NCI-H1694 treated with DMSO at 0.1 percent for 48 hours (cell line): ENCODE measurements around the gene PLA2G4D.

ENCODE experiments used
- DNase-seq: peaks from one replicate; lab custom pipeline; 2025; lab: John Stamatoyannopoulos, UW

PLA2G4D gene

DNA sequence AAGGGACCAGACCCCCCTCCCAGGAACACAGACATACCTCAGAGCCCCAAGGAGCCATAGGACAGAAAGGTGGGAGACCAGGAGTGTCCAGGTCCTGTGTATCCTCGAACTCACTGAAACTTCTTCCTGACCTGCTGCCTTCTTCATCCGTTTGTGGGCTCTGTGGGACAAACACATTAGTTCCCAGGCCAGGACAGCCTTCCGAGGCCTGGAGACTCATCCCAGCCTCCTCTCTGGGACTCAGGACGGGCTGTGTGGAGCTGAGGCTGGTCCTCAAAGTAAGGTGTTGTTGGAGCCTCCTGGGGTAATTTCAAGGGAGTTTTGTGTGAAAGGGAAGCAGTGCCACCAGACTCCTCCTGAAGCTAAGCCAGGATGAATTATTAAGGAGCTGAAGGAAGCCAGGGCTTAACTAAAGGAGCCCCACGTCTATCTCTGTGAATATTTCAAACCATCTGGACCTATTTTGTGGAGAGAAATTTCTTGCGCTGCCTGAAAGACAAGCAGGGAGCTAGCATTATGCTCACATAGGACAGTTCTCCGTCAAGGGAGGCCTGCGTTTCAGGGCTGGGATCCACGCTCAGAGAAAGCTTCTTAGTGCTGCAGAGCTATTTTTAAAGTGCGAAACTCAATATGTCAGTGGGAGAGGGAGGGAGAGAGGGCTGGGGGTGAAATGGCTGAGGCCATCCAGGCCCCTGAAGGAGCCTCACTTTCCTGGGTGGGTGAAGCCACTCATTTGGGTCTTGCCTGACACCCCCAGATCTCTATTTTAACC is 43.7 kb downstream of the PLA2G4D start:
- DNase-seq = no peak

DNA sequence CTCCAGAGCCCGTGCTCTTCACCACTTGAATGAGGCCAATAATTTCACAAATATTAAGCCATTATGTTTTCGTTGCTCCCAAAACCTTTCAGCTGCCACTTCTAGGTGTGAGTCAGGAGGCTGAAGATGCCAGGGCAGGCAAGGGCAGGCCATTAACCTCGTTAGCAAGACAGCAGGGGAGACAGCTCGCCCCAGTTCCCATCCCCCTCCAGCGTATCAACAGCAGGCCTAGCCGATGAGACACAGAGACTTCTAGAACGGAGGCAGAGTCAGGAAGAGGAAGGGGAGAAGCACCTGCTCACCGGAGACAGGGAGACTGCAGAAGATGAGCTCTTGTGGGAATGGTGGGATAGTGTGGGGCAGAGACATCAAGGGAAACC is 45.6 kb downstream of the PLA2G4D start:
- no peak for DNase-seq

DNA sequence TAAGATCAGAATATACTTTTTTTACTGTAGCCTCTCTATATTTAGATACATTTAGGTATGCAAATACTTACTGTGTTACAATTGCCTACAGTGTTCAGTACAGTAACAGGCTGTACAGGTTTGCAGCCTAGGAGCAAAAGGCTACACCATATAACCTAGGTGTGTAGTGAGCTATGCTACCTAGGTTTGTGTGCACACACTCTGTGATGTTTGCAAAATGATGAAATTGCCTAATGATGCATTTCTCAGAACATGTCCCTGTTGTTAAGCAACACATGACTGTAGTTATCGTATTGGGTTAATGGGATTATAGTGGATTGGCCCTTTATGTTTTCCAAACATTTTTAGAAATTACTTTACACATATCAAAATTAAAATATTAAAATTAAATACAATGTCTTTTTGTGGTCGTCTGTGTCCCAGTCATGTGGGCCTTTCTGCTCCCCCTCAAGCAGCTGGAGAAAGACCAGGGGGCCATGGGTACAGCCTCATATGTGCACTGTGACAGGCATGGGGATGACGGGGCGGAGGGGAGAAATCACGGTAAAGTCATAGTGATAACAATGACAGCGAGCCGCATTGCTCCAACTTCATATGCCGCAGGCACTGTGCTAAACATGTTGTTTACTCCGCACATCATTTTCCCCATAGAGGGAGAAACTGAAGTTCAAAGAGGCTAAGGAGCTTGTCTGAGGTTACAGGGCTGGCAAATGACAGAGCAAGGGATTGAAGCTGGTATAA is 46.1 kb downstream of the PLA2G4D start:
- DNase-seq = no peak

DNA sequence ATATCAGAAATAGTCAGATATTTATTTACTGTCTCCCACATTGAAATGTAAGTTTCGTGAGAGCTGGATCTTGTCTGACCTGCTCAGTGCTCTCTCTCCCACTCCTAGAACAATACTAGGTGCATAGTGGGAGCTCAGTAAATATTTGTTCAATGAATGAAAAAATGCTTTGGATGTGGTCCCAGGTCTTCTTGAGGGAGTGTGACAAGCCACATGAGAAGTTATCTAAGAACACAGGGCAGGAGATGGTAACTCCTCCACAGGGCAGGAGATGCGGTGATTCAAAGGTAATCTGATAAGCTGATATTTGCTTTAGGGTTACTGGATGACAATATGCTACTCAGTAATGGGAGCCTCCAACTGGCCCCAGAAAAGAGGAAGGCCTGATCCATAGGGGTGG is 47.8 kb downstream of the PLA2G4D start:
- no peak for DNase-seq

DNA sequence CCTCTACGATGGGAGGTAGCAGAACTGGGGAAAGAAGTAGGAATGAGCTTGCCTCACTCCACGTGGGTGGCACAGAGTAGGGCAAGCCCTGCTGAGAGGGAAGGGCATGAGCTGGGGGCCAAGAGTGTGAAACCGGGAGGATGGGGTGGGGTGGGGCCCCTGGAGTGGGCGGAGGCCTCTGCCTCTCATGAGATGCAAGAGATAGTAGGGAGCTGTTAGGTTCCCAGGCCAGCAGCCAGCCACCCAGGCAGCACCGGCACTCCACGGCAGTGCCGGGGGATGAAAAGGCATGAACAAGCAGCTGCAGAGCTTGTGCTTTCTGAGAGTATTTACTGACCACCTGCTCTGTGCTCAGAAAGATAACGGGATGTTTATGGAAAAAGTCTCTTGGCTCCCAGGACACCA is 49.1 kb downstream of the PLA2G4D start:
- no peak for DNase-seq

DNA sequence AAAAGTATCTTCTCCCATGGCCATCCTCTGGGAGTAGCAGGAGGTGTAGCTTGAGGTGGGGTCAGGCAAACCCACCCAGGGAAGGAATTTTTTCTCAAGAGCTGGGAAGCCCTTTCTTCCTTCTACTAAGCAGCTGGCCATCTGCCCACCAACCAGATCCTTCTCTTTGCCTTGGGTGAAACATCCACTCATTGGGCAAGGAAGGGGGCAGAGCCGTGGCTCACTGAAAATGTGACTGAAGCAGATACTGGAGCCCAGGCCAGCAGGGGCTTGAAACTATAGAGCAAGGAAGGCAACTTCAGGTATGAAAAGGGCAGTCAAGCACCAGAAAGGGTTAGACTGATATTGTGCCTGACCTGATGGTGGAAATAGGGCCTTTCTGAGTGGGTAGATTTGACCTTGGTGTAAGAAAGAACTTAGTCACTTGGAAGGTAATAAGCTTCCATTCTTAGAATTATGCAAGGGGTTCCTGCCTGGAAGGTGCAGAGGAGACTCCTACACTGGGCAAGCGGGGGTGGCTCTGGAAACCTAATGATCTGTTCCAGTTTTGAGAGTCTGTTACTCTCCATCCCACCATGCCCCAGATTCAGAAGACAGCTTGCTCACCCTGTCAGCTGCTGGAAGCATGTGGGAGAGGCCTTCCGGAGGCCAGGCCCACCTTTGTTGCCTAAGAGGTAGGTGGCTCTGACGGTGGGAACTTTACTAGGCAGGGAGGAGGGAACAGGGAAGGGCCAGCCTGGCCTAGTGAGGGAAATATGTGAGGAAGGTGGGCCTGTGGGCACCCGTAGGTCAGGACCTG is 51.6 kb downstream of the PLA2G4D start:
- no peak for DNase-seq

DNA sequence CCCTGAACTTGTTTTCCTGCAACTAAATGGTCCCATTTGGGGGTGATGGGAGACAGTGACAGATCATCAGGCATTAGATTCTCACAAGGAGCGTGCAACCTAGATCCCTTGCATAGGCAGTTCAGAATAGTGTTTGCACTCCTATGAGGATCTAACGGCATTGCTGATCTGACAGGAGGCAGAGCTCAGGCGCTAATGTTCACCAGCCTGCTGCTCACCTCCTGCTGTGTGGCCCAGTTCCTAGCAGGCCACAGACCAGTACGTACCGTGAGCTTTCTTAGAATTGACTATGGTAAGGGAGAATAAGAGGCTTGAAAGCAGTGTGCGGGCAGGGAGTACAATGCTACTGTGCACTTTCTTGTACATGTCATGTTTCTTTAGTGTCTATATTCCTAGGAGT is 56.0 kb downstream of the PLA2G4D start:
- no peak for DNase-seq

DNA sequence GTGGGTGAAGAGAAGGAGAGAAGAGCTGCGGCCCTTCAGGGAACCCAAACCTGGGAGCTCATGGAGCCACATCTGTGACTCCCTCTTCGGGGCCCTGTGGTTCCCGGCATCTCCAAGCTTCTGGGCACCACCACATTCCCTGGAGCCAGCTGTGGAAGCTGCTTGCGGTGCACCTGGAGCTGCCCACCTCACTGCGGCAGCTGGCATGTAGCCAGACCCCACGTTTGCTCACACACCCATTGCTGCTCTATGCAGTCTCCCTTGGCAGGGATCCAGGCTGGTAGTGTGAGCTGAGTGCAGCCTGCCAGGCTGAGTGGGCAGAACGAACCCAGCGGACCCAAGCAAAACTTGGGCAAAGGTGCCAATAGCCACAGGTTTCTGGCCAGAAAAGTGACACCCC is 56.7 kb downstream of the PLA2G4D start:
- DNase-seq = no peak

DNA sequence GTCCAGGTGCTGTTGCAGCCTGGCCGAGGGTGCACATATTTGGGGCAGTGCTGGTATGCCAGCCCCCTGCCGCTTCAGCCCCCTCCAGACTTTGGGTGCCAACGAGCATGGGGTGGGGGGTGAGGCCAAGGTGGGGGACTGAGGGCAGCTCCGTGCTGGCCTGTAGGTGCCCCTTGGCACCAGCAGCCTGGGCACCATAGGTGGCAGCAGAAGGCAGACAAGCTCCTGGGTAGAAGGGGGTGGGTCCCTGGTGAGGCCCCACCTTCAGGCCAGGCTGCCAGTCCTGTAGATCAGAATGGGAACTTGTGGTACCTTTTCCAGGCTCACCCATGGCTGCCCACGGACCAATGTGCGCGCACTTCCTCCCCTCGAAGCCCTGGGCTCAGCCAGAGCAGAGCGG is 57.4 kb downstream of the PLA2G4D start:
- no peak for DNase-seq

DNA sequence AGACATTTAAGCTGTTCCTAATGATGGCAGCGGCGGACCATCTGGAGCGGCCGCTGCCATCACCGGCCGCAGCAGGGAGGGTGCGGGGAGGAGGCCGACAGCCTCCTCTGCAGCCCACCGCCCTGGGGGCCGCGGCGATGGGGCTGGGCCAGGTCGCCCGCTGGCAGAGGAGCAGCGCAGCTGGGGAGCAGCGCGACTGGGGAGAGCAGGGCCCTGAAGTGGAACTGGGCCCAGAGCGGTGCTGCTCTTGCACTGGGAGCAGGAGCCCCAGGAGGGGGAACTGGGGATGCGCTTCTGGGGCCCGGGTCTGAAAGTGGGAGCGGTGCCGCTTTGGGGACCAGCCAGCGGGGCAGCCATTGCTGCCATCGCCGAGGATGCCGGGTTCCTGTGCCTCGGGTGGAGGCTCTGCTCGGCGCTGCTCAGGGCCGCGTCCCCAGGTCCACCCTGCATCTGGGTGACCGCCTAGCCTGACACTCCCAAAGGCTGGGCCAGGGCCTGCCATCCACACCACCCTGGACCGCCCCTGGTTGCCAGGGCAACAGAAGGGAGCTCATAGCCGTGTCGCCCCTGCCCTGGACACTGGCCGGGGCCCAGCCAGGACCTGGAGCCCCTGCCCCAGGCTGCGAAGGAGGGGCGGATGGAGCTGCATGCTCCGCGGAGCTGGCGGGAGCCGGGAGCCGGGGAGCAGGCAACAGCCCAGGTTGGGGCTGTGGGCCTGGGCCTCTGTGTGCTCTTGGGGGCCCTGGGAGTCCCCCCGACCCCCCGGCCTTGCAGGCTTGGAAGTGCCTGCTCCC is 58.1 kb downstream of the PLA2G4D start:
- DNase-seq = no peak

DNA sequence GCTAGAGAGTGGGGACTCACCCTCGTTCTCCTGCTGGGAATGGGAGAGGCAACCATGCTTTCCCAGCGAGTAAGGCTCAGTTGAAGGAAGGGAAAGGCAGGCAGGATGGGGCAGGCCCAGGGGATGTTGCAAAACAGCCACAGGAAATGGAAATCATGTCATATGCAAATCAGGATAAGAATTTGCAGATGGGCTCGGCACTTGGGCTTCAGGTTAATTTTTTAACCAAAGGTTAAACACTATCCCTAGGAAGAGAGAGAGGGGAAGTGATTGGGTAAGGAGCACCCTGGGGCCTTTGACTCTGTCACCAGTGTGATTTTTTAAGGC is 59.0 kb downstream of the PLA2G4D start:
- no peak for DNase-seq

DNA sequence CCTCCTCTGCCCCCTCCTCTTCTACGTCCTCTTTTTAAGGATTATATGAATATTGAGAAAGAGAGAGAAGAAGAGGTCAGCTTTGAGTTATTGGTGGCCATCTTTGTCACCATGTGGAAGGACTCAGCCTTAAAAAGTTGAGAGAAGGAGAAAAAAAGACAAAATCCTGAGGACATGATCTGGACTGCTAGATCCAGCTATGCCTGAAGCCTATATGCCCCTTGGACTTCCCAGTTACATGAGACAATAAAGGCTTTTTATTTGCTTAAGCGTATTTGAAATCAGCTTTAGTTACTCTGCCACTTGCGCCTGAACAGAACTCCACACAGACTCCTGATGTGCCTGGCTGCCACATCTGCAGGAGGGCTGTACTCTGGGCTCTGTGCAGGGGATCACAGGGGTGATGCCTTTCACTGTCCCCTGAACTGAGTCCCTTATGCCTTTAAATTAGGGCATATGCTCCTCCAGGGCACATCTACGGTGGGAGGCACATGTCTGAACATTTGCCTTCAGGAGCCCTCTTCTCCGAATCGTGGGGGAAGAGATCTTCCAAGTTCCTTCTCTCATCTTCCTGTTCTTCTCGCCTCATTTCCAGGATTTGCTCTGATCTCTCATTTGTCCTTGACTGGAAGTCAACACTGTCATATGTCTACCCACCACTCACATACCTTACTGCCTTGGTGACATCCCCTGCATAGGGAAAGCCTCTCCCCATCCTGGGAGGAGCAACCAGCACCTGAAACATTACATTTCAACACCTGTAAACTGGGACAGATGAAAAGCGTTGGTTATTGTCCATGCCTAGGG is 59.5 kb downstream of the PLA2G4D start:
- no peak for DNase-seq

DNA sequence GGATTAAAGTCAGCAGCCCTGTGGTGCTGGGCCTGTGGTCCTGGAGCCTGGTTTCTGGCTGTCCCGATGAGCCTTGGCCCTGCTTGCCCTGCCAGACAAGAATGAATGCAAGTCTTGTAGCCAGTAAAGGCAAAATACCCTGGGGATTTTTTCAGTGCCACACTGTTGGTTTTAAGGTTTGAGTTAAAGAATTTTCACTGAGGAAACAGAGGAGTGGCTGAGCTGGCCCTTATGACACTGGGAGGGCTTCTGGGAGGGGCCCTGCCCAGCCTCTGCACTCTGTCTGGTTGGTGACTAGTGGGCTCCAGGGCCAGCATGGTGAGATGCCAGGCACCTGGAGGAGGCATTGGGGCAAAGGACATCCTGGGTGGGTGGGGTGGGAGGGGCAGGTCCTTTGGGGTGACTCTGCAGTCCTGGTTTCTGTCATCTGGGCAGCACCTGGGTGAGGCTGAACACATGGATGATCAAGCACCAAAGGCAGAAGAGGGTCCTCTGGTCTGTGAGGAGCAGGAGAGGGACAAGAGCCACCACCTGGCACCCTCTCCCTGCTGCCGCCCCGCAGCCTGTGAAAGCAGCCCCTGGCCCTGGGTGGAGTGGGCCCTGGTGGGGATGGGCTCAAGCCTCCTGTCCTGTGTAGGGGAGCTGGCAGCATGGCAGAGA is 61.0 kb downstream of the PLA2G4D start:
- DNase-seq = no peak

DNA sequence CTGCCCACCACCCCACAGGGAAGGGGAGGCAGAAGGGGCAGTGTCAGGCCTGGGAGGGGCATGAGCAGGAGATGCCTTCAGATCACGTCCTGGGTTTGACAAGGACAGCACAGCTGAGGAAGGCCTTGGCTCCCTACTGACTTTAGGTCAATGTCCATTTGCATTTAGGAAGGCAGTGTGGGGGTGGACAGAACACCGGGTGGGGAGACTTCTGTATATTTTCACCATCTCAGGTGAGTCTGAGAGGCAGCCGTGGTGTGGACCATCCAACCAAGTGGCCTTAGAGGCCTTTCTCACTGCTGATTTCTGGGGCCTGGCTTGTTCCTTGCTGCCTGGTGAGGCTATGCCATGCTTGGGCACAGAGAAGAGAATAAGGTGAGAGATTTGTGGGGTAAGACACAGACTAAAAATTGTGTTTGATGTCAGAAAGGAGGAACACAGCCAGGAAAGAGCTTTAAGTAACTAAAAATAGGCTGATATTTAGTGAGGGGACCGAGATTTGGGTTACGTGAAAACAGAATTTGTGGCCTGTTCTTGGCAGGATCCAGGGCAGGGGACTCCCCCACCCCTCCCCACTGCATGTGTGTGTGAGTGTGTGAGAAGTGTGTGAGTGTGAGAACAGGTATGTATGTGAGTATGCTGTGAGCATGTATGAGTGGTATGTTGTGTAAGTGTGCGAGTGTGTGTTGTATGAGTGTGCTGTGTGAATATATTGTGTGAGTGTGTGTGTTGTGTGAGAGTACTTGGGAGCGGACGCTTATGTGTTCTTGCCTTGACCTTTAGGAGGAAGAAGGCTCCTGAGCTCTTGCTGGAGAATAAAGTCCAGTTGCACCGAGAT is 61.8 kb downstream of the PLA2G4D start:
- no peak for DNase-seq

DNA sequence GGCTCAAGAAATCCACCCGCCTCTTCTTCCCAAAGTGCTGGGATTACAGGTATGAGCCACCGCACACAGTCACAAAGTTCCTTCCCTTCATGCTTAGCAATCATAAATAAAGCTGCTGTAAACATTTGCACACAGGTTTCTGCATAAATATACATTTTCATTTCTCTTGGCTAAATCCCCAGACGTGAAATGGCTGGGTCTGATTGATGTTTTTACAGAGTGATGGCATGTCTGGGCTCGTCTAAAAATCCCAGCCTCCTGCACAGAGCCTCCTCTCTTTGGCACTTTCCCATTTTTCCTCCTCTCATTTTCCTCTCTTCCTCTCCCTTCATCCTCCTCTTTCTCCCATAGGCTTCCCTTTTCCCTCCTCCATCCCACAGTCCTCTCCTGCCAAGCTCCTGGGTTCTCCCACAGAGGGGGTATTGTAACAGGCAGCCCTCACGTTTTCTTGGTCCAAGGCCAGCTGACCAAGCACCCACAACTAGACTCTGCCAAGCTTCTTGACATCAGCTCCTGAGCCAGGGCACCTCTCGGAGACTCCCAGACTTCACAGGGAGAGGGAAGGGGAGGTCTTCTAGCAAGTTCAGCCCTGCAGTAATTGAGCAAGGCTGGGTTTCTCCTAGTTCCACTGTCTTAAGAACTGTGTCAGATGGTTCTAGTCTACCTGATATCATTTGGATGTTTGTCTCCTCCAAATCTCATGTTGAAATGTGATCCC is 63.0 kb downstream of the PLA2G4D start:
- no peak for DNase-seq

DNA sequence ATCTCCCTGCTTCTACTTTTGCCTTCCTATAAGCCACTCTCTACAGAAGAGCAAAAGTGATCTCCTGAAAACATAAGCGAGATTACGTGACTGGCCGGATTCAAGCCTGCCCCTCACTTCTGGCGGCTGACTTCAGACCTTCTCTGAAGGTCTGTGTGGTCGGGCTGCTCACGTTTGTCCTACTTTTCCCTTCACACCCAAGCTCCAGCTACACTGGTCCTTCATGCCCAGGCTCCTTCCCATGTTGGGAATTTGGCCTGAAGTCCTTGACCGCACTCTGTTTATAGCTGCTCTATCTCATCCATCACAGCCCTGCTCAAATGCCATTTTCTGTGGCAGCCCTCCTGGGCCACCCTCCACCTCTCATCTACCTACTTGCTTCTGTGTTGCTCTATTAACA is 66.8 kb downstream of the PLA2G4D start:
- DNase-seq = no peak

DNA sequence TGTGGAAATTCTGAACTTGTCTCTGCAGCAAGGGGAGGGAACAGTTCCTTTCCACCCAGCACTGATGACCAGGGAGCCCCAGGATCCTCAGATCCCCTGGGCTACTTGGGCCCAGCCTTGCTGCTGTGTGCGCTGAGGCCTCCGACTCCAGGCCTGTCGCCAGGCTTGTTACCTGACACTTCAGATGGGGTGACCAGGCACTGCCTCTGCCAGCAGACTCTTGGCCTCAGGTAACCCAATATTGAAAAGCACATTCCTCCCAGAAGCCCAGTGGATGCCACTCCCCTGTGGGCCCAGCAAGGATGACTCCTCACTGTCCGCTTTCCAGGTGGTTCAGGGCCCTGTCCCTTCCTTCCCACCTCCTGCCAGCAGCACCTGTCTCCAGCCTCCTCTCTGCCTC is 70.1 kb downstream of the PLA2G4D start:
- no peak for DNase-seq

DNA sequence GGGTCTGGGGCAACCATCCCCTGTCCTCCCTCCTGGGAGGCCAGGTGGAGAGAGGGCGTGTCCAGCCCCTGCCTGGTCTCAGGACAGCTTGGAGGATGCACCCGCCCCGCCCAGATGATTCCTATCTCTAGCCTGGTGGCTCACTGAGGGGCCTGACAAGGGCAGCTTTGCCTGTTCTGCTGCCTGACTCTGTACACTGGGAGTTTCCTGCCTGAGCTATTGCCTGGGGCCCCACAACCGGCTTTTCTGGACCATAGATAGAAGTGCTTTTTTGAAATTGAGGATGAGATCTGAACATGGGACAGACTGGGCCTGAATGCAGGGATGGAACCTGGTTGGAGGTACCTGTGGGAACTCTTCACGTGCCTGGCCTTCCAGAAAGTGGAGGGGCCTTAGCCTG is 72.8 kb downstream of the PLA2G4D start:
- DNase-seq = no peak

DNA sequence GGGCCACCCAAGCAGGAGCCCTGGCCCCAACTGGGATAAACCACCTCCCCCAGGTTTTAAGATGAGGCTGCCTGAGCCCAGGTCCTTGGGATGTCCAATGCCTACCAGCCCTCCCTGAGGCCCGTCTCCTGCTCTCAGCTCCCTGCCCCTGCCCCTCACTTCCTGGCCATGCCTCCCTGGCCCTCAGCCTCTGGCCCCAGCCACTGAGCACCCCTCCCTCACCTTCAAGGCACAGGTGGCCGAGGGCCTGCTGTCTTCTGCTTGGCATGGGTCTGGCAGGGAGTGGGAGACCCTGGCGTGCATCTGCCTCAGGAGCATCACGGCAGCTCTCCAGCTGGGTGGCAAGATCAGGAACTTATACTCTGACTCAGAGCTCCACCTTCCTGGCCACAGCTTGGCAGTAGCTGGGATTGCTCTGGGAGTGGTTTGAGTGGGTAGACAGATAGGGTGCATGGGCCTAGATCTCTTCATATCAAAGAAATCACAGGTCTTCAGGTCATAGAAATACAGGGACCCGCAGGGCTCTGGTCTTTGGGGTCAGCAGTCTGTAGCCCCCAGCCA is 73.6 kb downstream of the PLA2G4D start, which contains the start of gene PLA2G4E:
TSS of gene PLA2G4E (minus strand) at position 330 of the 561 bp plus-strand sequence. CDS start at position 318, 12 bp downstream.
- no peak for DNase-seq
